Amniotic epithelial cell (primary cell): ENCODE data around the gene TMEM44.
A peak's percentile ranks its signal among the peaks of the same experiment; 100 is the strongest.
"Not testable (repeated sequence)": the region's sequence is repeated elsewhere in the genome, so short reads cannot be mapped to it uniquely, and the experiment has no call there.

Experiments
- DNase-seq: peaks from one replicate; pipeline ENCODE4 v3.0.0-alpha.2; 2010; ENCODE audit warnings: low read depth

TMEM44 gene

GRCh38 chr3:194642769-194643168, 9.6 kb upstream of the TMEM44 start:
- no peak for DNase-seq

- peak; percentile 23 for DNase-seq
Measured at GRCh38 chr3:194640829-194641228, 7.6 kb upstream of the TMEM44 start.

GRCh38 chr3:194638991-194639605, 5.9 kb upstream of the TMEM44 start:
- no peak for DNase-seq

- DNase-seq = no peak
Measured at GRCh38 chr3:194637541-194638400, 4.6 kb upstream of the TMEM44 start.

GRCh38 chr3:194637066-194637465, 3.8 kb upstream of the TMEM44 start:
- DNase-seq = no peak

GRCh38 chr3:194632809-194633348, 340 bp downstream of the TMEM44 start:
- peak; percentile 20 for DNase-seq

GRCh38 chr3:194632226-194632808, 902 bp downstream of the TMEM44 start:
- no peak for DNase-seq

GRCh38 chr3:194631696-194632095, 1.5 kb downstream of the TMEM44 start:
- DNase-seq = no peak

- DNase-seq = not testable (repeated sequence)
Measured at GRCh38 chr3:194630681-194631080, 2.5 kb downstream of the TMEM44 start.

GRCh38 chr3:194624956-194625355, 8.3 kb downstream of the TMEM44 start:
- DNase-seq = no peak

GRCh38 chr3:194623449-194624290, 9.5 kb downstream of the TMEM44 start:
- DNase-seq = no peak

- DNase-seq = no peak
Measured at GRCh38 chr3:194622621-194623340, 10.4 kb downstream of the TMEM44 start.

- DNase-seq = no peak
Measured at GRCh38 chr3:194621947-194622346, 11.3 kb downstream of the TMEM44 start.

GRCh38 chr3:194620196-194620595, 13.0 kb downstream of the TMEM44 start:
- DNase-seq = no peak

GRCh38 chr3:194619741-194620140, 13.5 kb downstream of the TMEM44 start:
- DNase-seq = no peak

- no peak for DNase-seq
Measured at GRCh38 chr3:194618858-194619608, 14.2 kb downstream of the TMEM44 start.

GRCh38 chr3:194617827-194618226, 15.4 kb downstream of the TMEM44 start:
- peak; percentile 30 for DNase-seq

GRCh38 chr3:194617143-194617671, 16.0 kb downstream of the TMEM44 start:
- no peak for DNase-seq

GRCh38 chr3:194615226-194615625, 18.0 kb downstream of the TMEM44 start:
- no peak for DNase-seq

- DNase-seq = no peak
Measured at GRCh38 chr3:194612221-194612620, 21.0 kb downstream of the TMEM44 start.
